GM23338 (cell line): ENCODE measurements around the gene IQCC. TPM values are rescaled to one million over a fixed set of nuclear protein-coding genes. Genes with fewer than 3 reads are reported as not detected.

Experiments
- ATAC-seq: fragments of 200-7000 bp; cut with Tn5 transposase; 3 replicates; pipeline ENCODE4 v1.9.1; 2020
- DNase-seq: peaks from one replicate; pipeline ENCODE4 v3.0.0-alpha.2; 2015; ENCODE audit warnings: low spot score
- H2AFZ ChIP-seq: fragments of 200-600 bp; sonication (generic); 2 replicates; pipeline ENCODE4 v1.8.0; 2016; ENCODE audit warnings: antibody characterized with exemption, mild to moderate bottlenecking, moderate library complexity
- H3F3A ChIP-seq: fragments of 200-600 bp; sonication (generic); replicated peaks from 2 replicates; pipeline ENCODE4 v1.8.0; 2017; ENCODE audit warnings: antibody characterized with exemption, mixed run types, low read depth
- H3K27ac ChIP-seq: fragments of 200-600 bp; sonication (generic); 2 replicates; pipeline ENCODE4 v1.6.1; 2016; ENCODE audit warnings: low read depth
- H3K27me3 ChIP-seq: fragments of 200-600 bp; sonication (generic); 2 replicates; pipeline ENCODE4 v1.8.0; 2016; ENCODE audit warnings: mild to moderate bottlenecking, mixed run types, moderate library complexity; ENCODE audit not compliant: insufficient read depth
- H3K36me3 ChIP-seq: fragments of 200-600 bp; sonication (generic); 2 replicates; pipeline ENCODE4 v1.8.0; 2016; ENCODE audit warnings: mild to moderate bottlenecking; ENCODE audit not compliant: insufficient read depth
- H3K4me1 ChIP-seq: fragments of 200-600 bp; sonication (generic); 2 replicates; pipeline ENCODE4 v1.8.0; 2016; ENCODE audit warnings: mild to moderate bottlenecking, moderate library complexity; ENCODE audit not compliant: insufficient read depth
- H3K4me2 ChIP-seq: fragments of 200-600 bp; sonication (generic); 2 replicates; pipeline ENCODE4 v1.7.1; 2017; ENCODE audit warnings: mixed run types
- H3K4me3 ChIP-seq: fragments of 200-600 bp; sonication (generic); 2 replicates; pipeline ENCODE4 v1.6.1; 2016; ENCODE audit warnings: mixed run types
- H3K79me2 ChIP-seq: fragments of 200-600 bp; sonication (generic); replicated peaks from 2 replicates; pipeline ENCODE4 v1.8.0; 2017; ENCODE audit warnings: mild to moderate bottlenecking; ENCODE audit not compliant: insufficient read depth
- H3K9me2 ChIP-seq: fragments of 200-600 bp; sonication (generic); 2 replicates; pipeline ENCODE4 v1.8.0; 2017; ENCODE audit not compliant: insufficient read depth
- H4K20me1 ChIP-seq: fragments of 200-600 bp; sonication (generic); replicated peaks from 2 replicates; pipeline ENCODE4 v1.8.0; 2017; ENCODE audit warnings: mild to moderate bottlenecking; ENCODE audit not compliant: insufficient read depth
- H3K27ac Mint-ChIP-seq: 2 replicates; pipeline ENCODE4 v1.8.0; 2020; ENCODE audit warnings: inconsistent platforms, mild to moderate bottlenecking, moderate library complexity, mixed read lengths
- H3K27me3 Mint-ChIP-seq: 3 replicates; pipeline ENCODE4 v1.8.0; 2022; ENCODE audit warnings: low read depth, mild to moderate bottlenecking, moderate library complexity, mixed read lengths, inconsistent platforms; ENCODE audit not compliant: insufficient read depth, poor library complexity
- H3K36me3 Mint-ChIP-seq: 3 replicates; pipeline ENCODE4 v1.8.0; 2021; ENCODE audit warnings: low read depth, mild to moderate bottlenecking, inconsistent platforms, moderate library complexity, mixed read lengths
- H3K4me1 Mint-ChIP-seq: 3 replicates; pipeline ENCODE4 v1.8.0; 2020; ENCODE audit warnings: mild to moderate bottlenecking, inconsistent platforms, mixed read lengths
- H3K4me3 Mint-ChIP-seq: 3 replicates; pipeline ENCODE4 v1.8.0; 2021; ENCODE audit warnings: moderate library complexity, mild to moderate bottlenecking, inconsistent platforms, mixed read lengths
- H3K9me3 Mint-ChIP-seq: 3 replicates; pipeline ENCODE4 v1.8.0; 2020; ENCODE audit warnings: moderate library complexity, mild to moderate bottlenecking, inconsistent platforms, mixed read lengths
- CTCF ChIP-seq, 2 experiments: fragments of 200-600 bp in 1 of 2; sonication (generic) in 1 of 2; conservative IDR thresholded peaks; 2 replicates each; pipeline versions ENCODE4 v1.5.1 to v1.6.1; 2016 to 2017; ENCODE audit warnings: antibody characterized with exemption in 2 of 2, low read depth in 2 of 2, mild to moderate bottlenecking in 2 of 2, moderate library complexity in 1 of 2
- ETS1 ChIP-seq: IDR thresholded peaks from 2 replicates; pipeline ENCODE4 v1.6.1; 2016; ENCODE audit warnings: antibody characterized with exemption
- EZH2phosphoT487 ChIP-seq: fragments of 200-600 bp; sonication (generic); IDR thresholded peaks from one replicate; pipeline ENCODE4 v1.8.1; 2018; ENCODE audit warnings: antibody characterized with exemption; ENCODE audit not compliant: unreplicated experiment
- JUNB ChIP-seq: IDR thresholded peaks from one replicate; pipeline ENCODE4 v1.6.1; 2016; ENCODE audit warnings: antibody characterized with exemption; ENCODE audit not compliant: unreplicated experiment
- NANOG ChIP-seq: IDR thresholded peaks from 2 replicates; pipeline ENCODE4 v1.6.1; 2016; ENCODE audit warnings: antibody characterized with exemption, borderline replicate concordance
- REST ChIP-seq: IDR thresholded peaks from one replicate; pipeline ENCODE4 v1.6.1; 2018; ENCODE audit warnings: antibody characterized with exemption; ENCODE audit not compliant: unreplicated experiment
- polyA plus RNA-seq: library from polyadenylated mRNA; unstranded; fragments of >200 nt; fragmentation: Nextera tagmentation; extraction: Ambion mirVana; gene quantifications from 2 replicates; pipeline ENCODE4 v1.2.1, GENCODE V29; 2016
- total RNA-seq: library from RNA; depleted of rRNA; stranded (reverse); fragments of >200 nt; shearing (Covaris generic); gene quantifications from 2 replicates; pipeline ENCODE4 v1.2.3, GENCODE V29; 2014

The IQCC gene
- total and polyA plus RNA-seq, 2 experiments from 2014 or later: 1.7 to 3.5 TPM

- no peak for TF ChIP-seq REST
- no peak for TF ChIP-seq ETS1
- TF ChIP-seq JUNB: no peak
- TF ChIP-seq NANOG: no peak
- no peak for TF ChIP-seq CTCF (conservative IDR thresholded peaks at IDR 0.05; ENCODE audit: low read depth in 2 of 2)
These were observed 25.0 kb upstream of the IQCC start (continued) for GRCh38 chr1:32180186-32181060.

GRCh38 chr1:32181065-32181464 lies 24.4 kb upstream of the IQCC start:
- peaks cover 54% of the 10 kb centered on the region for H3K79me2 ChIP-seq
- no peak overlapping the region for H3K27ac ChIP-seq
- no peak for DNase-seq

More at GRCh38 chr1:32181065-32181464, 24.4 kb upstream of the IQCC start:
- ATAC-seq: no peak
- Histone ChIP-seq H2AFZ (no peak overlapping the region), H4K20me1 (peaks cover 28% of the 10 kb centered on the region), H3F3A (peaks cover 29% of the 10 kb centered on the region), H3K36me3 (peaks cover 23% of the 10 kb centered on the region), H3K27me3 (no peaks in the 10 kb centered on the region), H3K4me2 (peak overlapping the region; percentile 97), H3K9me2 (no peaks in the 10 kb centered on the region), H3K4me3 (peak overlapping the region; percentile 93), H3K4me1 (peaks cover 30% of the 10 kb centered on the region)
- H3K27ac Mint-ChIP-seq: peak overlapping the region; percentile 88; the same call in 1 of the 2 replicates
- no peaks in the 10 kb centered on the region for H3K9me3 Mint-ChIP-seq
- H3K4me1 Mint-ChIP-seq: peaks cover 40% of the 10 kb centered on the region
- H3K27me3 Mint-ChIP-seq: peaks cover 14% of the 10 kb centered on the region
- peaks cover 55% of the 10 kb centered on the region for H3K36me3 Mint-ChIP-seq
- TF ChIP-seq EZH2phosphoT487: no peak
- no peak for TF ChIP-seq ETS1
- peak overlapping the region; percentile 95 for H3K4me3 Mint-ChIP-seq
